Measurements from ENCODE around the gene SRRM1. TPM values are rescaled to one million over a fixed set of nuclear protein-coding genes. Genes with fewer than 3 reads are reported as not detected.

Gene SRRM1
- total and polyA plus RNA-seq, 12 donors: 26.0 to 83.0 (median 75.8) TPM

DNA sequence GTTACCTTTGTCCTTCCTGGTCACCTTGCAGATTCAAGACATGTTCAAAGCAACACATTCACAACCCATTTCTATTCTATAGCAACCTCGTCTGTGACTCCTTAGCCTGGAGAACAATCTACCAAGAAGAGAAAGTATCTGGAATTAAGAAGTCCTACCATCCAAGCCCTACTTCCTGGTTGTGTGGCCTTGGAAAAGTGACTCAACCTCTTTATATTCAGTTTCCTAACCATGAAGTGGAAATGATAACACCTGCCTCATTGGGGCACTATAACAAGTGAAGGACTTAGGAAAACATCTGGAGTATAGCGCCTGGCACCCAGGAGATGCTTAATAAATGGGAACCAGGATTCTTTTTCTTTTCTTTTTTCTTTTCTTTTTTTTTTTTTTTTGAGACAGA is 36.5 kb upstream of the SRRM1 start:
- intact Hi-C loops (cut with DNase I): no loop called here
- Histone ChIP-seq H3K4me3 (no peak overlapping the region), H3K36me3 (no peaks in the 10 kb centered on the region), H3K27ac (no peak overlapping the region), H3K27me3 (peaks cover 0 to 10% (median 7%) of the 10 kb centered on the region in 7 donors), H3K9me3 (no peaks in the 10 kb centered on the region), H3K4me1 (no peaks in the 10 kb centered on the region)
- no peak for ATAC-seq
- TF ChIP-seq, protein P1, sequence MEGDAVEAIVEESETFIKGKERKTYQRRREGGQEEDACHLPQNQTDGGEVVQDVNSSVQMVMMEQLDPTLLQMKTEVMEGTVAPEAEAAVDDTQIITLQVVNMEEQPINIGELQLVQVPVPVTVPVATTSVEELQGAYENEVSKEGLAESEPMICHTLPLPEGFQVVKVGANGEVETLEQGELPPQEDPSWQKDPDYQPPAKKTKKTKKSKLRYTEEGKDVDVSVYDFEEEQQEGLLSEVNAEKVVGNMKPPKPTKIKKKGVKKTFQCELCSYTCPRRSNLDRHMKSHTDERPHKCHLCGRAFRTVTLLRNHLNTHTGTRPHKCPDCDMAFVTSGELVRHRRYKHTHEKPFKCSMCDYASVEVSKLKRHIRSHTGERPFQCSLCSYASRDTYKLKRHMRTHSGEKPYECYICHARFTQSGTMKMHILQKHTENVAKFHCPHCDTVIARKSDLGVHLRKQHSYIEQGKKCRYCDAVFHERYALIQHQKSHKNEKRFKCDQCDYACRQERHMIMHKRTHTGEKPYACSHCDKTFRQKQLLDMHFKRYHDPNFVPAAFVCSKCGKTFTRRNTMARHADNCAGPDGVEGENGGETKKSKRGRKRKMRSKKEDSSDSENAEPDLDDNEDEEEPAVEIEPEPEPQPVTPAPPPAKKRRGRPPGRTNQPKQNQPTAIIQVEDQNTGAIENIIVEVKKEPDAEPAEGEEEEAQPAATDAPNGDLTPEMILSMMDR (IDR thresholded peaks at IDR 0.05): no peak
- DNase-seq: no peak
- WGBS, 2 donors: 87 to 92% methylated on average over 2 of the region's 2 CpGs

DNA sequence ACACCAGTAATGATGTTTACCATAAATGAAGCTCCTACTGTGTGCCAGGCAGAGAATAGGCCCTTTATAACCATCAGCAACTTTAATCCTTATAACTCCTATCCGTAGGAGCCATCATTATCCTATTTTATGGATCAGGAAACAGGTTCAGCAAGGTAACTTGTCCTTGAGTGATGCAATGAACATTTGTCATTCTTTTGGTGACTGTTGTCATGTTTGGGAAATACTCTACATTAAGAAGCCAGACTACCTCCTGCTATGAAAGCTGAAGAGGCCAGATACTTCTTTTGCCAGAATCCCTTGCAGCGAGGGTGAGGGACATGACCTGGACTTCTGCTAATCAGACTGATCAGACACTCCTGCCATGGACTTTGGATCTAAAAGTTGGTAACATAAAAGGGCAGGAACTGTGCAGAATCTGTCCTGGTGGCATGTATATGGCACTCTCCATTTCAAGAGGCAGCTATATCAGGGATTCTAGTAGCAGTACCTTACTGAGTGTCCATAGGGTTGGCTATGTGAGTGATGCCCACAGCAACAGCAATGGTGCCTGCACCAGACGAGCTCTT is 33.1 kb upstream of the SRRM1 start:
- Histone ChIP-seq H3K4me3 (no peak overlapping the region), H3K36me3 (no peaks in the 10 kb centered on the region), H3K4me1 (no peaks in the 10 kb centered on the region), H3K27ac (no peak overlapping the region), H3K9me3 (no peaks in the 10 kb centered on the region), H3K27me3 (peaks cover 0 to 14% (median 12%) of the 10 kb centered on the region in 7 donors)
- ATAC-seq (no peak), DNase-seq (no peak)
- WGBS, 2 donors: 74 to 77% methylated on average over 3 of the region's 3 CpGs
- intact Hi-C loops (cut with DNase I): no loop called here
- TF ChIP-seq, protein P1 (IDR thresholded peaks at IDR 0.05): no peak

DNA sequence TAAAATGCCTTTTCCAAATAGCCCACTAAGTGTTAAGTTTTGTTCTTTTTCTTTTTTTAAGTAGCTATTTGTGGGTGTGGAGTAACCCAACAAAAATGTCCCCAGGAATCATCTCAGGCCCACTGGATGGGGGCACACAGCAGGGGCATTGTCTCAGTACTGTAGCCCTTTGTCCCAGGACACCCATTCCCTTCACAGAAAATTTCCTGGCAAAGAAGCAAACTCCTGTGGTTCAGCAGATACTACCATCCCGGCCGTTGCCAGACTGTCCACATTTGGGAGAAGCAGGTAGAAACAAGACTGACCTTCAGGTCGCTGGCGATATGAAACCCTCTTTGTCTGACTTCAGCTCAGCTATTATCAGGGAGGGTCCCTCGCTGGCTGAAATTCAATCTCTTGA is 23.7 kb upstream of the SRRM1 start:
- H3K27ac ChIP-seq: no peak overlapping the region
- intact Hi-C loops (cut with DNase I): no loop called here
- TF ChIP-seq, protein P1 (IDR thresholded peaks at IDR 0.05): no peak
- ATAC-seq (no peak), DNase-seq (no peak)
- H3K4me1 ChIP-seq: no peaks in the 10 kb centered on the region
- peaks cover 0 to 25% (median 3%) of the 10 kb centered on the region in 7 donors for H3K27me3 ChIP-seq
- no peak overlapping the region for H3K4me3 ChIP-seq
- no peaks in the 10 kb centered on the region for H3K36me3 ChIP-seq
- H3K9me3 ChIP-seq: peaks cover 0 to 3% (median 0%) of the 10 kb centered on the region in 11 donors
- 65 to 75% methylated on average over 5 of the region's 5 CpGs for WGBS, 2 donors

DNA sequence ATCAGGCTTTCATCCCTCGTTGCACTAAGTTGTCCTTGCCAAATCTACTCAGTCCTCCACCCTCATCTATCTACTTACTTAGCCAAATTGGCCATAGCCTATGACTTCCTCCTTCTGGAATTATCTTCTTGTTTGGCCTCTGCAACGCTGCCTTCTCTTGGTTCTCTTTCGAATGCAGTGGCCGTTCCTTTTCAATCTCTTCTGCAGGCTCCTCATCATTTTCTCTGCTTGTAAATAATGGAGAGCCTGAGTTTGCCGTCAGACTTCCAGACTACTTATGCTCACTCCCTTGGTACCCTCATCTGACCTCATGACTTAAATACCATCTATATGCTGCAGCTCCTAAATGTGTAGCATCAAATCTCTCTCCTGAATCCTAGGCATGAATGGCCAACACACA is 22.4 kb upstream of the SRRM1 start:
- 75 to 82% methylated on average over 5 of the region's 5 CpGs for WGBS, 2 donors
- intact Hi-C loops (cut with DNase I): loop anchor here in 1 of 10 donors (10.0 kb wide), 2 partner anchors 66 to 416 kb away; partner anchors contain the start of gene NCMAP
- TF ChIP-seq, protein P1 (IDR thresholded peaks at IDR 0.05): no peak

More for the DNA sequence above, 22.4 kb upstream of the SRRM1 start:
- H3K27me3 ChIP-seq: peaks cover 0 to 27% (median 3%) of the 10 kb centered on the region in 7 donors
- no peak overlapping the region for H3K27ac ChIP-seq
- no peaks in the 10 kb centered on the region for H3K36me3 ChIP-seq
- no peaks in the 10 kb centered on the region for H3K4me1 ChIP-seq
- no peak overlapping the region for H3K4me3 ChIP-seq
- ATAC-seq (no peak), DNase-seq (no peak)
- peaks cover 0 to 2% (median 0%) of the 10 kb centered on the region in 11 donors for H3K9me3 ChIP-seq
